Peyer's patch (tissue), 4 donors: Measurements from ENCODE around the gene POLR3A.

Source experiments
- CTCF ChIP-seq, 6 experiments: fragments of 450-650 bp in 4 of 6; fragments of 200-600 bp in 2 of 6; sonication (generic) in 1 of 6; IDR thresholded peaks; one replicate each; pipeline ENCODE4 v1.5.1; 2017 to 2019; ENCODE audit warnings: antibody characterized with exemption in 6 of 6, mild to moderate bottlenecking in 3 of 6, moderate library complexity in 1 of 6
- POLR2A ChIP-seq, 2 donors: fragments of 450-650 bp; IDR thresholded peaks; one replicate each; pipeline ENCODE4 v1.5.1; 2017; ENCODE audit warnings: antibody characterized with exemption in 2 of 2, mild to moderate bottlenecking in 2 of 2, moderate library complexity in 2 of 2

- TF ChIP-seq POLR2A (IDR thresholded peaks at IDR 0.05), result no peak
- TF ChIP-seq CTCF (IDR thresholded peaks at IDR 0.05), result no peak
Observed at GRCh38 chr10:78033387-78033636, 4.0 kb upstream of the POLR3A start.
